Lower leg skin (tissue), 3 donors: Measurements from ENCODE around the gene ZNF692.

Experiments
- POLR2A ChIP-seq, 2 donors: fragments of 450-650 bp; IDR thresholded peaks; one replicate each; pipeline ENCODE4 v1.6.1; 2016 to 2017; ENCODE audit warnings: antibody characterized with exemption in 2 of 2, mild to moderate bottlenecking in 1 of 2, moderate library complexity in 1 of 2
- TF ChIP-seq, protein P1 (sequence below), 3 donors: fragments of 450-650 bp; IDR thresholded peaks; one replicate each; pipeline ENCODE4 v1.5.1; 2016; ENCODE audit warnings: antibody characterized with exemption in 3 of 3, mild to moderate bottlenecking in 3 of 3, moderate library complexity in 2 of 3

DNA sequence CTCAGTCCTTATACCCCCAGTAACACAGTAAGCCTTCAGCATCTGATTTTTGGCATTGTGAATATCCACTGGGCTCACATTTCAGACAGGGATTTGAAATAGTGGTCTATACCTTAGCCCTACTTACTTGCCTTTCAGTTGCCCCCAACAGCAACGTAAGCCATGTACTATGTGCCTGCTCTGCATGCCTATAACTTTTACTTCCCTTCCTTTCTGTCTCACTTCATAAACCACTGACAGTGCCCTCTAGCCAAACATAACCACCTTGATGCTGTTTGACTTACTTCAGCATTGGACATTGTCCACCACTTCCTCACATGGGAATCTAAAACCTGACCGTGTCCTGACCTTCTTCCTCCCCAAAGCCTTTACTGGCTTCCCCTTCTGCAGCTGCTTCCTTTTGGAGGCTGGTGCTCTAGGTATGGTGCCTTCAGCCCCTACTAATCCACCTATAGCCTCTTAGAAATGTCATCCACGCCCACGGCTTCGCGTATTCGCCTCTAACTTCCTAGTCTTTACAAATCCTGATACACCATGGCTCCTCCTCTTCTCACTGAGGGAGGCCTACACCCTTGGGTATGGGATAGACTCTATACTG lies 24.4 kb downstream of the ZNF692 start:
- no peak for TF ChIP-seq POLR2A (IDR thresholded peaks at IDR 0.05)
- TF ChIP-seq, protein P1, sequence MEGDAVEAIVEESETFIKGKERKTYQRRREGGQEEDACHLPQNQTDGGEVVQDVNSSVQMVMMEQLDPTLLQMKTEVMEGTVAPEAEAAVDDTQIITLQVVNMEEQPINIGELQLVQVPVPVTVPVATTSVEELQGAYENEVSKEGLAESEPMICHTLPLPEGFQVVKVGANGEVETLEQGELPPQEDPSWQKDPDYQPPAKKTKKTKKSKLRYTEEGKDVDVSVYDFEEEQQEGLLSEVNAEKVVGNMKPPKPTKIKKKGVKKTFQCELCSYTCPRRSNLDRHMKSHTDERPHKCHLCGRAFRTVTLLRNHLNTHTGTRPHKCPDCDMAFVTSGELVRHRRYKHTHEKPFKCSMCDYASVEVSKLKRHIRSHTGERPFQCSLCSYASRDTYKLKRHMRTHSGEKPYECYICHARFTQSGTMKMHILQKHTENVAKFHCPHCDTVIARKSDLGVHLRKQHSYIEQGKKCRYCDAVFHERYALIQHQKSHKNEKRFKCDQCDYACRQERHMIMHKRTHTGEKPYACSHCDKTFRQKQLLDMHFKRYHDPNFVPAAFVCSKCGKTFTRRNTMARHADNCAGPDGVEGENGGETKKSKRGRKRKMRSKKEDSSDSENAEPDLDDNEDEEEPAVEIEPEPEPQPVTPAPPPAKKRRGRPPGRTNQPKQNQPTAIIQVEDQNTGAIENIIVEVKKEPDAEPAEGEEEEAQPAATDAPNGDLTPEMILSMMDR (IDR thresholded peaks at IDR 0.05): no peak
